ENCODE data around the gene SYT3.

Gene SYT3

GRCh38 chr19:50668416-50668815 is 28.7 kb upstream of the SYT3 start:
- ChIA-PET CTCF (no interaction called here), POLR2A (ENCODE audit: low non-redundant PET) (no interaction called here)
- H3K27ac ChIP-seq = no peak overlapping the region
- TF ChIP-seq CTCF (conservative IDR thresholded peaks at IDR 0.05; ENCODE audit: low read depth) = no peak
- DNase-seq (ENCODE audit: low spot score) = no peak

GRCh38 chr19:50667759-50668231 is 28.1 kb upstream of the SYT3 start:
- ChIA-PET POLR2A (ENCODE audit: low non-redundant PET) (no interaction called here), CTCF (interaction anchor here (0.7 kb wide), 2 partner anchors 19 to 116 kb away, joined by 3 read pairs; no protein-coding TSS in a partner anchor)
- no peak for DNase-seq (ENCODE audit: low spot score)
- no peak overlapping the region for H3K27ac ChIP-seq
- no peak for TF ChIP-seq CTCF (conservative IDR thresholded peaks at IDR 0.05; ENCODE audit: low read depth)

GRCh38 chr19:50667177-50667758 is 27.6 kb upstream of the SYT3 start:
- POLR2A ChIA-PET (ENCODE audit: low non-redundant PET) = no interaction called here
- no peak overlapping the region for H3K27ac ChIP-seq
- CTCF ChIA-PET = interaction anchor here (0.6 to 0.7 kb wide), 3 partner anchors 19 to 117 kb away, joined by 3 read pairs; no protein-coding TSS in a partner anchor
- DNase-seq (ENCODE audit: low spot score) = no peak
- no peak for TF ChIP-seq CTCF (conservative IDR thresholded peaks at IDR 0.05; ENCODE audit: low read depth)

GRCh38 chr19:50666346-50667176 is 26.9 kb upstream of the SYT3 start:
- no peak for DNase-seq (ENCODE audit: low spot score)
- ChIA-PET CTCF (interaction anchor here (0.6 to 0.9 kb wide), 4 partner anchors 95 to 117 kb away, joined by 3 to 4 read pairs (median 3); no protein-coding TSS in a partner anchor), POLR2A (ENCODE audit: low non-redundant PET) (no interaction called here)
- H3K27ac ChIP-seq = no peak overlapping the region
- TF ChIP-seq CTCF (conservative IDR thresholded peaks at IDR 0.05; ENCODE audit: low read depth) = no peak

- TF ChIP-seq CTCF (conservative IDR thresholded peaks at IDR 0.05; ENCODE audit: low read depth) = no peak
- no peak overlapping the region for H3K27ac ChIP-seq
- DNase-seq (ENCODE audit: low spot score) = no peak
- POLR2A ChIA-PET (ENCODE audit: low non-redundant PET) = interaction anchor here (0.7 kb wide), 1 partner anchor 18 kb away, joined by 3 read pairs; no protein-coding TSS in a partner anchor
- CTCF ChIA-PET = no interaction called here
Measured at GRCh38 chr19:50664204-50664603, 24.5 kb upstream of the SYT3 start.

- no peak overlapping the region for H3K27ac ChIP-seq
- ChIA-PET CTCF (interaction anchor here (0.6 kb wide), 1 partner anchor 30 kb away, joined by 4 read pairs; no protein-coding TSS in a partner anchor), POLR2A (ENCODE audit: low non-redundant PET) (interaction anchor here (0.7 kb wide), 1 partner anchor 19 kb away, joined by 3 read pairs; no protein-coding TSS in a partner anchor)
- no peak for DNase-seq (ENCODE audit: low spot score)
- TF ChIP-seq CTCF (conservative IDR thresholded peaks at IDR 0.05; ENCODE audit: low read depth) = no peak
Measured at GRCh38 chr19:50663482-50663790, 23.8 kb upstream of the SYT3 start.

Data from RWPE1 (cell line).